ENCODE results near the gene GPRC5C. TPM values are rescaled to one million over a fixed set of nuclear protein-coding genes. Genes with fewer than 3 reads are reported as not detected.

The GPRC5C gene
- 10 to 100 TPM; 57.0 to 73.4 TPM for total RNA-seq
- polyA plus RNA-seq (2013, experiment 1 of 2), result 24.5 TPM
- 23.3 TPM for polyA plus RNA-seq (2013, experiment 2 of 2)
- long read RNA-seq, experiment 1, transcript GPRC5C-202 (4 exons, 2,988 nt), result major isoform, 6 of 22 reads
- long read RNA-seq, experiment 1, partial matches to known transcripts, result 6 of 22 reads
- long read RNA-seq, experiment 1, other reads (novel, unspliced or antisense), result 6 of 22 reads
- long read RNA-seq, experiment 2, transcript GPRC5C-202 (4 exons, 2,988 nt), result major isoform, 25 of 106 reads
- long read RNA-seq, experiment 2, partial matches to known transcripts, result 10 of 106 reads
- long read RNA-seq, experiment 2, other reads (novel, unspliced or antisense), result 71 of 106 reads
- long read RNA-seq, experiment 3, transcript GPRC5C-202 (4 exons, 2,988 nt), result major isoform, 85 of 130 reads
- long read RNA-seq, experiment 3, partial matches to known transcripts, result 33 of 130 reads
- long read RNA-seq, experiment 3, other reads (novel, unspliced or antisense), result 8 of 130 reads
- long read RNA-seq, experiment 4, transcript GPRC5C-202 (4 exons, 2,988 nt), result major isoform, 7 of 10 reads
- long read RNA-seq, experiment 4, partial matches to known transcripts, result 1 of 10 reads
- long read RNA-seq, experiment 4, other reads (novel, unspliced or antisense), result 1 of 10 reads

DNA sequence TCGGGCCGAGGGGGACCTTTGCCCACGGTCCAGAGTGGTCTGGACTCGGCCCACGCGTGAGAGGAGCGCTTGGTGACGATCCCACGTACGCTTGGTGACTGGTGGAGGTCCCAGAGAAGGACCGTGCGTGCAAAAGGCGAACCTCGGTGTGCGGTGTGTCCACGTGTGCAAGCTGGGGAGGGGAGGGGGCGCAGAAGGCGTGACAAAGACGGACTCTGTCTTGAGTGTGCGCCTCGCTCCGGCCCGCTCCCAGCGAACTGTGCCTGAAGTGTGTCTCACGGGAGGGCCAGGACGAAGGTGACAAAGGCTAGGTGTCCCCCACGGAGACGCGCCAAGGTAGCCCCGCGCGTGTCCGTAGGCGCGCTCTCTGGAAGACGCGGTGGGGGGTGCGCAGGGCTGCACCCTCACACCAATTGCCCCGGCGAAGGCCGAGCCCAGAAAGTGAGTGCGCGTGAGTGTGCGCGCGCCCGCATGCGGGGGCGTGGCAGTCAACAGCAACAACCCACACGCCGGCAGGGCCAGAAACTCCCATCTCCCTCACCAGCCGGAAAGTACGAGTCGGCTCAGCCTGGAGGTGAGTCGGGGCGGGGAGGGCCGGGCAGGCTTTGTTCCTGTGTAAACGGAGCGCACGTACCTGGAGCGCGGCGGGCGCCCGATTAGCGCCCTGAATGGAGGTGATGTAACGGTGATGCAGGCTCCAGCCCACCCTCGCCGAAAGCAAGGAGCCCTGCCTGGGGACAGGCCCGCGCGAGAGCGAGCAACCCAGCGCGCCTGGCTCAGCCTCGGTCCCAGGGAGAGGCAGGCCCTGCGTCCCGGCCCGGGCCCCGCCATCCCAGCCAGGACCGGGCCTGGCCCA is at the start of gene GPRC5C:
Gene GPRC5C (plus strand): TSS at position 521 of the 856 bp plus-strand sequence. CDS start 7,689 bp downstream, outside the sequence.
- peak within 1 kb of the TSS; percentile 95 for H3K27ac Mint-ChIP-seq
- Histone ChIP-seq H3K36me3 (ENCODE audit: control insufficient read depth, insufficient read depth, low read length) (no peaks in the 10 kb centered on the region), H3K27me3 (ENCODE audit: control insufficient read depth, insufficient read depth, low read length, poor library complexity, severe bottlenecking) (no peaks in the 10 kb centered on the region), H3K4me1 (ENCODE audit: control insufficient read depth, insufficient read depth, low read length) (peaks cover 10% of the 10 kb centered on the region), H3K9me3 (ENCODE audit: control insufficient read depth, low read length) (no peaks in the 10 kb centered on the region), H3K27ac (ENCODE audit: low read depth, low read length) (peak within 1 kb of the TSS; percentile 74), H3K4me3 (ENCODE audit: low read length) (peak within 1 kb of the TSS; percentile 96), H3K9ac (ENCODE audit: extremely low read depth, low read length, poor library complexity, severe bottlenecking) (peak within 1 kb of the TSS; percentile 92)
- H3K36me3 Mint-ChIP-seq (ENCODE audit: low read depth), result peaks cover 5% of the 10 kb centered on the region
- peak; percentile 97 for DNase-seq
- H3K4me3 Mint-ChIP-seq, result peak within 1 kb of the TSS; percentile 83
- WGBS, 2 experiments (ENCODE audit: insufficient coverage in 1 of 2, insufficient read length in 1 of 2), result 0% methylated on average over 35 to 81 of the region's 81 CpGs
- H3K27me3 Mint-ChIP-seq (ENCODE audit: insufficient read depth), result peaks cover 45% of the 10 kb centered on the region
- TF ChIP-seq, protein P1, sequence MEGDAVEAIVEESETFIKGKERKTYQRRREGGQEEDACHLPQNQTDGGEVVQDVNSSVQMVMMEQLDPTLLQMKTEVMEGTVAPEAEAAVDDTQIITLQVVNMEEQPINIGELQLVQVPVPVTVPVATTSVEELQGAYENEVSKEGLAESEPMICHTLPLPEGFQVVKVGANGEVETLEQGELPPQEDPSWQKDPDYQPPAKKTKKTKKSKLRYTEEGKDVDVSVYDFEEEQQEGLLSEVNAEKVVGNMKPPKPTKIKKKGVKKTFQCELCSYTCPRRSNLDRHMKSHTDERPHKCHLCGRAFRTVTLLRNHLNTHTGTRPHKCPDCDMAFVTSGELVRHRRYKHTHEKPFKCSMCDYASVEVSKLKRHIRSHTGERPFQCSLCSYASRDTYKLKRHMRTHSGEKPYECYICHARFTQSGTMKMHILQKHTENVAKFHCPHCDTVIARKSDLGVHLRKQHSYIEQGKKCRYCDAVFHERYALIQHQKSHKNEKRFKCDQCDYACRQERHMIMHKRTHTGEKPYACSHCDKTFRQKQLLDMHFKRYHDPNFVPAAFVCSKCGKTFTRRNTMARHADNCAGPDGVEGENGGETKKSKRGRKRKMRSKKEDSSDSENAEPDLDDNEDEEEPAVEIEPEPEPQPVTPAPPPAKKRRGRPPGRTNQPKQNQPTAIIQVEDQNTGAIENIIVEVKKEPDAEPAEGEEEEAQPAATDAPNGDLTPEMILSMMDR (conservative IDR thresholded peaks at IDR 0.05), result no peak
- H3K4me1 Mint-ChIP-seq, result peaks cover 47% of the 10 kb centered on the region
- no peaks in the 10 kb centered on the region for H3K9me3 Mint-ChIP-seq

GRCh38 chr17:74383141-74383540 is 48.7 kb upstream of the GPRC5C start:
- Histone ChIP-seq H3K9me3 (ENCODE audit: control insufficient read depth, low read length) (no peaks in the 10 kb centered on the region), H3K9ac (ENCODE audit: extremely low read depth, low read length, poor library complexity, severe bottlenecking) (no peak overlapping the region), H3K36me3 (ENCODE audit: control insufficient read depth, insufficient read depth, low read length) (no peaks in the 10 kb centered on the region), H3K4me3 (ENCODE audit: low read length) (no peak overlapping the region), H3K27me3 (ENCODE audit: control insufficient read depth, insufficient read depth, low read length, poor library complexity, severe bottlenecking) (no peaks in the 10 kb centered on the region), H3K4me1 (ENCODE audit: control insufficient read depth, insufficient read depth, low read length) (no peaks in the 10 kb centered on the region), H3K27ac (ENCODE audit: low read depth, low read length) (no peak overlapping the region)
- WGBS, 2 experiments (ENCODE audit: insufficient coverage in 1 of 2, insufficient read length in 1 of 2), result 89 to 94% methylated on average over 4 to 5 of the region's 5 CpGs
- Mint-ChIP-seq H3K4me3 (no peak overlapping the region), H3K27me3 (ENCODE audit: insufficient read depth) (peaks cover 10% of the 10 kb centered on the region), H3K36me3 (ENCODE audit: low read depth) (no peaks in the 10 kb centered on the region), H3K9me3 (no peaks in the 10 kb centered on the region), H3K27ac (no peak overlapping the region), H3K4me1 (peaks cover 20% of the 10 kb centered on the region)
- TF ChIP-seq, protein P1 (conservative IDR thresholded peaks at IDR 0.05), result no peak
- no peak for DNase-seq

DNA sequence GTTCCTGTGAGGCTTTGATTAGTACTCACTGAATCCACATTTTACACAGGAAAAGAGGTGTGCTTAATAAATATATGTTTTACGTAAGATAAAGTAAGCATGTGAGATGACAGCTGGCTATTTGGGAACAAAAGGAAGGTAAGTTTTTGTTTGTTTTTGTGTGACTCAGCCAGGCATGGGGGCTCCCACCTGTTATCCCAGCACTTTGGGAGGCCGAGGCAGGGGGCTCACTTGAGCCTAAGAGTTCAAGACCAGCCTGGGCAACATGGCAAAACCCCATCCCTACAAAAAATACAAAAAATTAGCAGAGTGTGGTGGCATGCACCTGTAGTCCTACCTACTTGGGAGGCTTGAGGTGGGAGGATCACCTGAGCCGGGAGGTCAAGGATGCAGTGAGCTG is 46.7 kb upstream of the GPRC5C start:
- Mint-ChIP-seq H3K4me1 (peaks cover 24% of the 10 kb centered on the region), H3K9me3 (no peaks in the 10 kb centered on the region), H3K27ac (no peak overlapping the region), H3K36me3 (ENCODE audit: low read depth) (no peaks in the 10 kb centered on the region), H3K27me3 (ENCODE audit: insufficient read depth) (peaks cover 14% of the 10 kb centered on the region), H3K4me3 (no peak overlapping the region)
- Histone ChIP-seq H3K36me3 (ENCODE audit: control insufficient read depth, insufficient read depth, low read length) (no peaks in the 10 kb centered on the region), H3K4me3 (ENCODE audit: low read length) (no peak overlapping the region), H3K4me1 (ENCODE audit: control insufficient read depth, insufficient read depth, low read length) (no peaks in the 10 kb centered on the region), H3K9ac (ENCODE audit: extremely low read depth, low read length, poor library complexity, severe bottlenecking) (no peak overlapping the region), H3K27ac (ENCODE audit: low read depth, low read length) (no peak overlapping the region), H3K9me3 (ENCODE audit: control insufficient read depth, low read length) (no peaks in the 10 kb centered on the region), H3K27me3 (ENCODE audit: control insufficient read depth, insufficient read depth, low read length, poor library complexity, severe bottlenecking) (no peaks in the 10 kb centered on the region)
- TF ChIP-seq, protein P1 (conservative IDR thresholded peaks at IDR 0.05), result no peak
- WGBS, 2 experiments (ENCODE audit: insufficient coverage in 1 of 2, insufficient read length in 1 of 2), result 86 to 100% methylated on average over 1 to 3 of the region's 3 CpGs
- no peak for DNase-seq
